ENCODE measurements around the gene CIB2.

Gene CIB2

GRCh38 chr15:78073046-78073787 lies 58.0 kb downstream of the CIB2 start:
- H3K4me3 ChIP-seq (ENCODE audit: low read length), result no peak overlapping the region
- no peaks in the 10 kb centered on the region for H3K27me3 ChIP-seq (ENCODE audit: control insufficient read depth, insufficient read depth, low read length)
- H3K9ac ChIP-seq (ENCODE audit: low read length), result no peak overlapping the region
- H3K27ac ChIP-seq (ENCODE audit: low read depth, low read length), result peak overlapping the region; percentile 46
- peaks cover 20% of the 10 kb centered on the region for H3K4me1 ChIP-seq (ENCODE audit: control insufficient read depth, insufficient read depth, low read length)
- no peaks in the 10 kb centered on the region for H3K36me3 ChIP-seq (ENCODE audit: control insufficient read depth, insufficient read depth, low read length)

- H3K36me3 ChIP-seq (ENCODE audit: control insufficient read depth, insufficient read depth, low read length), result no peaks in the 10 kb centered on the region
- H3K27me3 ChIP-seq (ENCODE audit: control insufficient read depth, insufficient read depth, low read length), result no peaks in the 10 kb centered on the region
- peaks cover 29% of the 10 kb centered on the region for H3K4me1 ChIP-seq (ENCODE audit: control insufficient read depth, insufficient read depth, low read length)
- no peak overlapping the region for H3K9ac ChIP-seq (ENCODE audit: low read length)
- H3K4me3 ChIP-seq (ENCODE audit: low read length), result no peak overlapping the region
- peak overlapping the region; percentile 46 for H3K27ac ChIP-seq (ENCODE audit: low read depth, low read length)
Measured at GRCh38 chr15:78072080-78072892, 59.0 kb downstream of the CIB2 start.

- Histone ChIP-seq H3K4me1 (ENCODE audit: control insufficient read depth, insufficient read depth, low read length) (peaks cover 32% of the 10 kb centered on the region), H3K4me3 (ENCODE audit: low read length) (no peak overlapping the region), H3K27me3 (ENCODE audit: control insufficient read depth, insufficient read depth, low read length) (no peaks in the 10 kb centered on the region), H3K9ac (ENCODE audit: low read length) (no peak overlapping the region), H3K27ac (ENCODE audit: low read depth, low read length) (no peak overlapping the region), H3K36me3 (ENCODE audit: control insufficient read depth, insufficient read depth, low read length) (no peaks in the 10 kb centered on the region)
Measured at GRCh38 chr15:78071383-78071782, 59.9 kb downstream of the CIB2 start.

- H3K9ac ChIP-seq (ENCODE audit: low read length), result no peak overlapping the region
Measured at GRCh38 chr15:78070049-78070700, 61.1 kb downstream of the CIB2 start.

GRCh38 chr15:78069462-78070029 lies 61.7 kb downstream of the CIB2 start:
- Histone ChIP-seq H3K36me3 (ENCODE audit: control insufficient read depth, insufficient read depth, low read length) (no peaks in the 10 kb centered on the region), H3K4me3 (ENCODE audit: low read length) (peak overlapping the region; percentile 7), H3K27ac (ENCODE audit: low read depth, low read length) (peak overlapping the region; percentile 21), H3K4me1 (ENCODE audit: control insufficient read depth, insufficient read depth, low read length) (peaks cover 44% of the 10 kb centered on the region), H3K27me3 (ENCODE audit: control insufficient read depth, insufficient read depth, low read length) (no peaks in the 10 kb centered on the region), H3K9ac (ENCODE audit: low read length) (no peak overlapping the region)

More at GRCh38 chr15:78070049-78070700, 61.1 kb downstream of the CIB2 start:
- Histone ChIP-seq H3K36me3 (ENCODE audit: control insufficient read depth, insufficient read depth, low read length) (no peaks in the 10 kb centered on the region), H3K27me3 (ENCODE audit: control insufficient read depth, insufficient read depth, low read length) (no peaks in the 10 kb centered on the region), H3K27ac (ENCODE audit: low read depth, low read length) (no peak overlapping the region), H3K4me1 (ENCODE audit: control insufficient read depth, insufficient read depth, low read length) (peaks cover 38% of the 10 kb centered on the region), H3K4me3 (ENCODE audit: low read length) (no peak overlapping the region)

GRCh38 chr15:78069052-78069414 lies 62.2 kb downstream of the CIB2 start:
- no peak overlapping the region for H3K9ac ChIP-seq (ENCODE audit: low read length)
- no peak overlapping the region for H3K27ac ChIP-seq (ENCODE audit: low read depth, low read length)
- H3K27me3 ChIP-seq (ENCODE audit: control insufficient read depth, insufficient read depth, low read length), result no peaks in the 10 kb centered on the region
- peak overlapping the region; percentile 7 for H3K4me3 ChIP-seq (ENCODE audit: low read length)
- peaks cover 44% of the 10 kb centered on the region for H3K4me1 ChIP-seq (ENCODE audit: control insufficient read depth, insufficient read depth, low read length)
- H3K36me3 ChIP-seq (ENCODE audit: control insufficient read depth, insufficient read depth, low read length), result no peaks in the 10 kb centered on the region

GRCh38 chr15:78067328-78068228 lies 63.7 kb downstream of the CIB2 start:
- Histone ChIP-seq H3K27ac (ENCODE audit: low read depth, low read length) (peak overlapping the region; percentile 19), H3K9ac (ENCODE audit: low read length) (no peak overlapping the region), H3K36me3 (ENCODE audit: control insufficient read depth, insufficient read depth, low read length) (no peaks in the 10 kb centered on the region), H3K4me3 (ENCODE audit: low read length) (no peak overlapping the region), H3K27me3 (ENCODE audit: control insufficient read depth, insufficient read depth, low read length) (no peaks in the 10 kb centered on the region), H3K4me1 (ENCODE audit: control insufficient read depth, insufficient read depth, low read length) (peaks cover 44% of the 10 kb centered on the region)

GRCh38 chr15:78065973-78066946 lies 65.0 kb downstream of the CIB2 start:
- Histone ChIP-seq H3K4me3 (ENCODE audit: low read length) (no peak overlapping the region), H3K36me3 (ENCODE audit: control insufficient read depth, insufficient read depth, low read length) (no peaks in the 10 kb centered on the region), H3K27ac (ENCODE audit: low read depth, low read length) (peak overlapping the region; percentile 25), H3K9ac (ENCODE audit: low read length) (no peak overlapping the region), H3K4me1 (ENCODE audit: control insufficient read depth, insufficient read depth, low read length) (peaks cover 44% of the 10 kb centered on the region), H3K27me3 (ENCODE audit: control insufficient read depth, insufficient read depth, low read length) (no peaks in the 10 kb centered on the region)

GRCh38 chr15:78065284-78065872 lies 65.9 kb downstream of the CIB2 start:
- Histone ChIP-seq H3K4me3 (ENCODE audit: low read length) (no peak overlapping the region), H3K27me3 (ENCODE audit: control insufficient read depth, insufficient read depth, low read length) (no peaks in the 10 kb centered on the region), H3K36me3 (ENCODE audit: control insufficient read depth, insufficient read depth, low read length) (no peaks in the 10 kb centered on the region), H3K4me1 (ENCODE audit: control insufficient read depth, insufficient read depth, low read length) (peaks cover 44% of the 10 kb centered on the region), H3K9ac (ENCODE audit: low read length) (no peak overlapping the region), H3K27ac (ENCODE audit: low read depth, low read length) (peak overlapping the region; percentile 51)

- no peaks in the 10 kb centered on the region for H3K36me3 ChIP-seq (ENCODE audit: control insufficient read depth, insufficient read depth, low read length)
- H3K4me3 ChIP-seq (ENCODE audit: low read length), result no peak overlapping the region
- peak overlapping the region; percentile 51 for H3K27ac ChIP-seq (ENCODE audit: low read depth, low read length)
- H3K4me1 ChIP-seq (ENCODE audit: control insufficient read depth, insufficient read depth, low read length), result peaks cover 44% of the 10 kb centered on the region
- H3K9ac ChIP-seq (ENCODE audit: low read length), result no peak overlapping the region
- no peaks in the 10 kb centered on the region for H3K27me3 ChIP-seq (ENCODE audit: control insufficient read depth, insufficient read depth, low read length)
Measured at GRCh38 chr15:78064544-78064943, 66.7 kb downstream of the CIB2 start.

Data from rectal smooth muscle tissue (tissue), 1 donor.